ENCODE data around the gene RAI1.

The RAI1 gene

GRCh38 chr17:17783116-17783824 lies 102.0 kb downstream of the RAI1 start:
- no peak for TF ChIP-seq REST (IDR thresholded peaks at IDR 0.05; ENCODE audit: insufficient read depth in 1 of 2, low read depth in 2 of 2, low read length in 2 of 2)
- peak; percentile 43 for TF ChIP-seq FOXP2 (optimal IDR thresholded peaks at IDR 0.05; ENCODE audit: borderline replicate concordance, extremely low read depth, extremely low read length, insufficient read depth)
- TF ChIP-seq SIN3A (IDR thresholded peaks at IDR 0.05; ENCODE audit: borderline replicate concordance, insufficient read depth, low read length), result peak; percentile 10; the same call in 1 of the 2 replicates

- TF ChIP-seq SIN3A (IDR thresholded peaks at IDR 0.05; ENCODE audit: borderline replicate concordance, insufficient read depth, low read length), result no peak; the same call in 1 of the 2 replicates
- 0 out of 2 replicates have a peak, but pooled peaks have one; percentile 51 for TF ChIP-seq POLR2AphosphoS5 (IDR thresholded peaks at IDR 0.05; ENCODE audit: low read depth, low read length)
- peak; percentile 8 for TF ChIP-seq FOXP2 (optimal IDR thresholded peaks at IDR 0.05; ENCODE audit: borderline replicate concordance, extremely low read depth, extremely low read length, insufficient read depth)
- no peak for TF ChIP-seq TAF1 (IDR thresholded peaks at IDR 0.05; ENCODE audit: borderline replicate concordance, insufficient read depth, low read length)
- peak in 1 of 2 experiments; percentile 38; a peak in 1 of 4 replicates for TF ChIP-seq REST (IDR thresholded peaks at IDR 0.05; ENCODE audit: insufficient read depth in 1 of 2, low read depth in 2 of 2, low read length in 2 of 2)
Observed at GRCh38 chr17:17783825-17784656, 102.8 kb downstream of the RAI1 start.

- TF ChIP-seq REST (IDR thresholded peaks at IDR 0.05; ENCODE audit: insufficient read depth in 1 of 2, low read depth in 2 of 2, low read length in 2 of 2) (no peak), SIN3A (IDR thresholded peaks at IDR 0.05; ENCODE audit: borderline replicate concordance, insufficient read depth, low read length) (no peak), POLR2AphosphoS5 (IDR thresholded peaks at IDR 0.05; ENCODE audit: low read depth, low read length) (no peak), FOXP2 (optimal IDR thresholded peaks at IDR 0.05; ENCODE audit: borderline replicate concordance, extremely low read depth, extremely low read length, insufficient read depth) (no peak), TAF1 (IDR thresholded peaks at IDR 0.05; ENCODE audit: borderline replicate concordance, insufficient read depth, low read length) (no peak)
Observed at GRCh38 chr17:17784657-17785267, 103.5 kb downstream of the RAI1 start.

- no peak for TF ChIP-seq POLR2AphosphoS5 (IDR thresholded peaks at IDR 0.05; ENCODE audit: low read depth, low read length)
- no peak for TF ChIP-seq REST (IDR thresholded peaks at IDR 0.05; ENCODE audit: insufficient read depth in 1 of 2, low read depth in 2 of 2, low read length in 2 of 2)
- TF ChIP-seq SIN3A (IDR thresholded peaks at IDR 0.05; ENCODE audit: borderline replicate concordance, insufficient read depth, low read length), result no peak
- no peak for TF ChIP-seq FOXP2 (optimal IDR thresholded peaks at IDR 0.05; ENCODE audit: borderline replicate concordance, extremely low read depth, extremely low read length, insufficient read depth)
- no peak for TF ChIP-seq TAF1 (IDR thresholded peaks at IDR 0.05; ENCODE audit: borderline replicate concordance, insufficient read depth, low read length)
Observed at GRCh38 chr17:17785407-17785806, 104.1 kb downstream of the RAI1 start.

All from PFSK-1 (cell line).